HG02798 (cell line): ENCODE data around the gene ABCC3.
"Not testable (repeated sequence)": the region's sequence is repeated elsewhere in the genome, so short reads cannot be mapped to it uniquely, and the experiment has no call there.

Experiments used
- ATAC-seq: cut with Tn5 transposase; IDR thresholded peaks from one replicate; pipeline ENCODE4 v1.9.1; 2021; ENCODE audit warnings: mild to moderate bottlenecking; ENCODE audit not compliant: unreplicated experiment, poor library complexity

ABCC3 gene

DNA sequence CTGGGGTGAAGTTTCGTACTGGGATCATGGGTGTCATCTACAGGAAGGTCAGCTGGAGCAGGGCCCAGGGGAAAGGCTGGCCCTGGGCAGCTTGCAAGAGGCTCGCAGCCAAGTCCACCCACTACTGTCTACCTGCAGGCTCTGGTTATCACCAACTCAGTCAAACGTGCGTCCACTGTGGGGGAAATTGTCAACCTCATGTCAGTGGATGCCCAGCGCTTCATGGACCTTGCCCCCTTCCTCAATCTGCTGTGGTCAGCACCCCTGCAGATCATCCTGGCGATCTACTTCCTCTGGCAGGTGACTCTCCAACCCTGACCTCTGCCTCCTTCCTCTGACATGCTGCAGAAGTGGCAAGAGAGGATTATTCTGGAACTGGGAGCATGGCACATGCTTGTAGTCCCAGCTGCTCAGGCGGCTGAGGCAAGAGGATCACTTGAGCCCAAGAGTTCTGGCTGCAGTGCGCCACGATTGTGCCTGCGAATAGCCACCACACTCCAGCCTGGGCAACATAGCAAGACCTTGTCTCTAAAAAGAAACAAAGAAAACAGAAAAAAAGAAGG is 29.2 kb downstream of the ABCC3 start:
- no peak for ATAC-seq

DNA sequence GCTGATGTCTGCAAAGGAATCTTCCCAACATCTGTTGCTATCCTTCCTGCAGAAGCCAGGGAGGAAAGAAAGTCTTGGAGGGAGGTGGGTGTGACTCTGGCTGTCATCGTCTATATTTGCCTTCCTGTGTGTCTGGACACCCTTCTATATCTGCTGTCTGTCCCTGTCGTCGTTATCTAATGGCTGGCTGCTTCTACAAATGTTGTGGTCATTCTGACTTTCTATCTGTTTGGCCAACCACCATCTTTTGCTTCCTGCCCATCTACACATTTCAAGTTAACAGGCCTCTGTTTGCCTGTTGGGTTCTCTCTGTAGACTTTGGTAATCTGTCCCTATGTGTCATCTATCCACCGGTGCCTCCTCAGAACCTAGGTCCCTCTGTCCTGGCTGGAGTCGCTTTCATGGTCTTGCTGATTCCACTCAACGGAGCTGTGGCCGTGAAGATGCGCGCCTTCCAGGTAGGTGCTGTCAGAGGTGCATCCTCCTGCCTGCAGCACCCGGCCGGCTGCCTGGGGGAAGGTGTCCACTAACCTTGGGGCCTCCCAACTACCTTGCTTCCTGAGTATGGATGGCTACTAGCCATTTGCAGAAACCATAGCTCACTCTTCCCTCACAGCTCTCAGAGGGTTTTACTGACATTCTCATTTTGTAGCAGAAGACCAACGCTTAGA is 30.2 kb downstream of the ABCC3 start:
- no peak for ATAC-seq

DNA sequence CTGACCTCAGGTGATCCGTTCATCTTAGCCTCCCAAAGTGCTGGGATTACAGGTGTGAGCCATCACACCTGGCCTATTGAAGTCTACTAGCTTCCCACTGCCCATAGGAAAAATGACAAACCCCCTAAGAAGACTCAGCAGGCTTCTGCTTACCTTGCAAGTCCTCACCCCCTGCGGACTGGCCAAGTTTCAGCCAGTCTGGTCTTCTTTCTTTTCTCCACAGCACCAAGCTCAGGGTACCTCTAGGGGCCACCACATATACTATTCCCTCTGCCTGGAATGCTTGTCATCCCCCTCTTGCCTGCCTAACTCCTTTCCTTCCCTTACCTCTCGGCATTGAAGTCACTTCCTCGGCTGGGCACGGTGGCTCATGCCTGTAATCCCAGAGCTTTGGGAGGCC is 31.2 kb downstream of the ABCC3 start:
- no peak for ATAC-seq

DNA sequence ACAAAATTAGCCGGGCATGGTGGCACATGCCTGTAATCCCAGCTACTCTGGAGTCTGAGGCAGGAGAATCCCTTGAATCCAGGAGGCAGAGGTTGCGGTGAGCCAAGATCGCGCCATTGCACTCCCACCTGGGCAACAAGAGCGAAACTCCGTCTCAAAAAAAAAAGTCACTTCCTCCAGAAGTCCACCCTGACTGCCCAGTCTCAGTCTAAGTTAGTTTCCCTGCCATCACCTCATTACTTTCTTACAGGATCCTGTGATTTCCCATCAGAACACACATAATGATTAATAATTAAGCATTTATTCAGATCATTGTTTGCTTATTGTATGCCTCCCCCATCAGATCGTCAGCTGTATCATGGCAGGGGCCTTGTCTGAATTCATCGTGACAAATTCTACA is 31.6 kb downstream of the ABCC3 start:
- ATAC-seq = no peak

DNA sequence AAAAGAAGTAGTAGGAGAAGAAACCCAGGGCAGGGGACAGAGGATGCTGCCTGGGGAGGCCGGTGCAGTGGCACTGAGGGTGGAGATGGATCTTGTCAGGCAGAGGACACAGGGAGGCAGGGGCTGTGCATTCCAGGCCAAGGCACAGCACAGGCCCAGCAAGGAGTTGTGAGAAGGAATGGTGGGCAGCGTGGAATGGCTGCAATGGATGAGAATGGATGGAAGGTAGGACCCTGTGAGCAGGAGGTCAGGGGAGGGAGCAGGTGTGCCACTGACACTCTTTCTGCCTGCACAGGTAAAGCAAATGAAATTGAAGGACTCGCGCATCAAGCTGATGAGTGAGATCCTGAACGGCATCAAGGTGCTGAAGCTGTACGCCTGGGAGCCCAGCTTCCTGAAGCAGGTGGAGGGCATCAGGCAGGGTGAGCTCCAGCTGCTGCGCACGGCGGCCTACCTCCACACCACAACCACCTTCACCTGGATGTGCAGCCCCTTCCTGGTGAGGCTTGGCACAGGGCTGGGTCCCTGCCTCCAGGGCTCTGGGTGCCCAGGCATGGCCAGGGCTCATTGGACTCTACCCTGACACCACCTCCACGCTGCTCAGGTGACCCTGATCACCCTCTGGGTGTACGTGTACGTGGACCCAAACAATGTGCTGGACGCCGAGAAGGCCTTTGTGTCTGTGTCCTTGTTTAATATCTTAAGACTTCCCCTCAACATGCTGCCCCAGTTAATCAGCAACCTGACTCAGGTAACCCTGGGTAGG is 32.8 kb downstream of the ABCC3 start:
- no peak for ATAC-seq

DNA sequence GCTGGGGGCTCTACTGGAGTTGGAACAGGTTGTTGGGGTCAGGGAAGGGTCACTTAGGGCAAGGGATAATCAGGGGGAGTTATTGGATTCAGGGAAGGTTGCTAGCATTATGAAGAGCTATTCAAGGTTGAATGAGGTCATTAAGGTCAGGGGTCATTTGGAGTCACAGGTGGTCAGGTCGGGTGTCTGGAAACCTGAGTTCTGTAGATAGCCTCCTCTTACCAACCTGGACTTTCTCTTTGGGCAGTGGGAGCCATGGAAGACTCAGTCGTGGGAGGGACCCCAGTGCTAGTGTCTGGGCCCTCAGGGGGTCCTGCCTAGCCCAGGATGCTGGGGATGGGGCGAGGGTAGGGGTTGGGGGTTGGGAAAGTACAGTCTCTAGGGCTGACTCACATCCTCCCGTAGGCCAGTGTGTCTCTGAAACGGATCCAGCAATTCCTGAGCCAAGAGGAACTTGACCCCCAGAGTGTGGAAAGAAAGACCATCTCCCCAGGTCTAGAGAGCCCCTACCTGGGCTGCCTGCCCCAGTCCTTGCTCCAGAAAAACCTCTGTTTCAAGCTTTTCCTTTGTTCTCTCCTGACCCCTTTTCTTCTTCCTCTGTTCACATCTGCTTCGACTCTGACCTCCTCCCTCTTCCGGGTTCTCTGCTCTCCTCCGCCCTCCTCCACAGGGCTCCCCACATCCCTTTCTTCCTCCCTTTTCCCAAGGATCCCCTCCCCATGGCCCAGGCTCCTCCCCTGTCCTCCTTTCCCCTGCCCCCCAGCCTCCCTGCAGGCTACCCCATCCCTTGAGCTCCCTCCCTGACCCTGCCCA is 33.5 kb downstream of the ABCC3 start:
- no peak for ATAC-seq

DNA sequence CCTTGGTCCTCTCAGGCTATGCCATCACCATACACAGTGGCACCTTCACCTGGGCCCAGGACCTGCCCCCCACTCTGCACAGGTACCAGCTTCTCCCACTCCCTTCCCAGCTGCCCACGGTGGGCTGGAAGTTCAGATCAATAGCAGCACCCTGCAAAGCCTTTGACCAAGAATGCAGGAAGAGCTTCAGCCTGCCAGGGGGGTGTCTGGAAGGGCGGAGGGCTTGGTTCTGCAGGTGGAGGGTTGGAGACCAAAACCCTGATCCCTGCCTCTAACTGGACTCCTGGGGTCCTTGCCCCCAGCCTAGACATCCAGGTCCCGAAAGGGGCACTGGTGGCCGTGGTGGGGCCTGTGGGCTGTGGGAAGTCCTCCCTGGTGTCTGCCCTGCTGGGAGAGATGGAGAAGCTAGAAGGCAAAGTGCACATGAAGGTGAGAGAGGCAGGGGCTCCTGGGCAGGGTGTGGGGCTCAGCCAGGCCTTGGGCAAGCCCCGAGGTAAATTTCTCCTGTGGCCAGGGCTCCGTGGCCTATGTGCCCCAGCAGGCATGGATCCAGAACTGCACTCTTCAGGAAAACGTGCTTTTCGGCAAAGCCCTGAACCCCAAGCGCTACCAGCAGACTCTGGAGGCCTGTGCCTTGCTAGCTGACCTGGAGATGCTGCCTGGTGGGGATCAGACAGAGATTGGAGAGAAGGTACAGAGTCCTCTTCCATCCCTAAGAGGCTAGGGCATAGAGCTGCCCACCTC is 34.3 kb downstream of the ABCC3 start:
- no peak for ATAC-seq

DNA sequence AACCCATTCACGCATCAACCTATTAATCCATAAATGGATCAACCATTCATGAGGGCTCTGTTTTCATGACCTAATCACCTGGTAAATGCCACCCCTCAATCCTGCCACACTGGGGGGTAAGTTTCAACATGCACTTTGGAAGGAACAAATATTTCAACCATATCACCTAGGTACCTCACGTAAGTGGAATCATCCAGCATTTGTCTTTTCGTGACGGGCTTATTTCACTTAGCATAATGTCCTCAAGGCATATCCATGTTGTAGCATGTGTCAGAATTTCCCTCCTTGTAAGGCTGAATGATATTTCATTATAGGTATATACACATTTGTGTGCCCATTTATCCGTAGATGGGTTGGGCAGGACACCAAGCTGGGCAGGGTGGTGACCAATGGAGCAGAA is 37.4 kb downstream of the ABCC3 start:
- no peak for ATAC-seq

DNA sequence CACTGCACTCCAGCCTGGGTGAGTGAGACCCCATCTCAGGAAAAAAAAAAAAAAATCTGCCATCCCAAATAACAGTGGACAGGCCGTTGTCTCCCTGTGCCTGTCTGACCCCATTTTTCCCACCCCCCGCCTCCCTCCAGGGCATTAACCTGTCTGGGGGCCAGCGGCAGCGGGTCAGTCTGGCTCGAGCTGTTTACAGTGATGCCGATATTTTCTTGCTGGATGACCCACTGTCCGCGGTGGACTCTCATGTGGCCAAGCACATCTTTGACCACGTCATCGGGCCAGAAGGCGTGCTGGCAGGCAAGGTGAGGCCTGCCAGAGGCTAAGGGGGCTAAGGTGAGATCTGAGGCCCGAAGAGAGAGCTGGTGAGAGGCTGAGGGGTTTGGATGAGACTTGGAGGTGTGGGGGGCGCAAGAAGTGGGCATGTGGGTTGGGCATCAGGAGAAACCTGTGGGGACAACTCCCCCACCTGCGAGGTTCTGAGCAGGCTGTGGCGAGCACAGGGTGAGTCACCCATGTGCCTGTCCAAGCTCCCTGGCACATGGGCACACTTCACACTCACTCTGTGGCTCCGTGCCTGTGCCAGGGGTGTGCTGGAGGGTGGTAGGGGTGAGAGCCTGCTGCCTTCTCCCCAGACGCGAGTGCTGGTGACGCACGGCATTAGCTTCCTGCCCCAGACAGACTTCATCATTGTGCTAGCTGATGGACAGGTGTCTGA is 38.3 kb downstream of the ABCC3 start:
- no peak for ATAC-seq

DNA sequence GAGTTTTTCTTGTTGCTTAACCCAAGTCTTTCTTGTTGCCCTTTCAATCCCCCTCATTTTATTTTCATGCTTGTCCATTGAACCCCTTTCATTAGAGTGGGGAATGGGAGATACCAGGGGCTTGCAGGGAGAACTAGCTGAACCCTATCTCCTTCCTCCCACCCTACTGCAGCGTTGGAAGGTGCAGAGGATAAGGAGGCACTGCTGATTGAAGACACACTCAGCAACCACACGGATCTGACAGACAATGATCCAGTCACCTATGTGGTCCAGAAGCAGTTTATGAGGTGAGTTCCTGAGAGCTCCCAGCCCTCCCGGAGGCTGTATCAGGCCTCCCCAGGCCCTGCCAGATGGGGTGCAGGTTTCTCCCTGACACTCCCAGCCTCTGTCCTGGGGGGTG is 40.5 kb downstream of the ABCC3 start:
- no peak for ATAC-seq

DNA sequence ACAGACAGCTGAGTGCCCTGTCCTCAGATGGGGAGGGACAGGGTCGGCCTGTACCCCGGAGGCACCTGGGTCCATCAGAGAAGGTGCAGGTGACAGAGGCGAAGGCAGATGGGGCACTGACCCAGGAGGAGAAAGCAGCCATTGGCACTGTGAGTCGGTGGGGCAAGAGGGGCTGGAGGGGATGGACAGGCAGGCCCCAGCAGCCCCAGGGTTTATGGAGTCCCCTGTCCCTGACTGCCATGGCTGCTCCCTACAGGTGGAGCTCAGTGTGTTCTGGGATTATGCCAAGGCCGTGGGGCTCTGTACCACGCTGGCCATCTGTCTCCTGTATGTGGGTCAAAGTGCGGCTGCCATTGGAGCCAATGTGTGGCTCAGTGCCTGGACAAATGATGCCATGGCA is 40.9 kb downstream of the ABCC3 start:
- ATAC-seq = no peak

DNA sequence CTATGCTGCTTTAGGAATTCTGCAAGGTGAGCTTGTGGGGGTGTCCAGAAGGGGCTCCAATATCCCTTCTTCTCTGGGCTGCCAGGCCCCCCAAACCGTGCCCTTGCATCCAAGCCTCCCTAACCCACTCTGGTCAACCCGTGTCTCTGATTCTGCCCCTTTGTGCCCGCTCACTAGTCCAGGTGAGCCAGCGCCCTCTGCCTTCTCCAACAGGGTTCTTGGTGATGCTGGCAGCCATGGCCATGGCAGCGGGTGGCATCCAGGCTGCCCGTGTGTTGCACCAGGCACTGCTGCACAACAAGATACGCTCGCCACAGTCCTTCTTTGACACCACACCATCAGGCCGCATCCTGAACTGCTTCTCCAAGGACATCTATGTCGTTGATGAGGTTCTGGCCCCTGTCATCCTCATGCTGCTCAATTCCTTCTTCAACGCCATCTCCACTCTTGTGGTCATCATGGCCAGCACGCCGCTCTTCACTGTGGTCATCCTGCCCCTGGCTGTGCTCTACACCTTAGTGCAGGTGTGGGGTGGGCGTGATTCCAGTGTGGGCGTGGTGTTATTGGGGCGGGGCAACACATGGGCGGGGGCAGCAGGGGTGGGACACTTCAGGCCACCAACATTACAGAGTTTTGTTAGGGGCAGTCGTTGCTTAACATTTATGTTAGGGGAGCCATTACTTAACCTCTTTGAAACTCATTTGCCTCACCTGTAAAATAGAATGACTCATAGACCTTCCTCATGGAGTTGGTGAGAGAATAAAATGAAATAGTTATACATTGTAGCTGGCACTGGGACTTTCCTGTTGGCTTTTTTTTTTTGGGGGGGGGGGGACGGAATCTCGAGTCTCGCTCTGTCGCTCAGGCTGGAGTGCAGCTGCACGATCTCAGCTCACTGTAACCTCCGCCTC is 41.6 kb downstream of the ABCC3 start:
- no peak for ATAC-seq

DNA sequence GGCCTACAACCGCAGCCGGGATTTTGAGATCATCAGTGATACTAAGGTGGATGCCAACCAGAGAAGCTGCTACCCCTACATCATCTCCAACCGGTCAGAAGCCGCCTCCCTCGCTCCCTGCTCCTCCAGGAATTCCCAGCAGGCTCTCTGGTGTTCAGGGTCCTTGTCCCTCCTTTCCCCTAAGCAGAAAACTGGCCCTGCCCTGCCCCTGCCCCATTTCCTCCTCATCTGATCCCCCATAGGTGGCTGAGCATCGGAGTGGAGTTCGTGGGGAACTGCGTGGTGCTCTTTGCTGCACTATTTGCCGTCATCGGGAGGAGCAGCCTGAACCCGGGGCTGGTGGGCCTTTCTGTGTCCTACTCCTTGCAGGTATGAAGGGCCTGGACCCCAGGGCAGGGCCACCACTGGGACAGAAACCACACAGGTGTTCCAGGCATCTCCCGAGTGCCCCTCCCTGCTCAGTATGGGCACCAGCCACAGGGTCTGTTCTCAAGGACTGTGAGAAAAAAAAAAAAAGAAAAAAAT is 43.2 kb downstream of the ABCC3 start:
- no peak for ATAC-seq

DNA sequence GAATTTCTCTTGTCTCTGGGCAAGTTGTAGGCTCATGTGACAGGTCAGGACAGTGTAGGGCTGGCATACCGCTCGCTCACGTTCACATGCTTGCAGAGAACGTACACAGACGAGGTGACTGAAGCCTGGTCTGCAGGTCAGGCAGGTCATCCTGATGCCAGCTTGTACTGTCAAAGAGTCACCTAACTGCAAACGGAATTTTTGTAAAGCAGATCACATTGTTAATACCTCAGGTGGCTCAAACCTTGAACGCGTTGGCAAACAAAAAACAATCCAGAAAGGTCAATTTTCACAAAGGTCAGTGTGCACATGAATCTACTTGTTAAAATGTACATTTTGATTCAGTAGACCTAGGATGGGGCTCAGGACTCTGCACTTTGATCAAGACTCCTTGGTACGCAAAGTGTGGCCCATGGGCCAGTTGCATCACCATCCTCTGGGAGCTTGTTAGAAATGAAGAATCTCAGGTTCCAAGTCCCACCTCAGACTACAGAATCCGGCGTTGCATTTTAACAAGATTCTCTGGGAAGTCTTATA is 44.4 kb downstream of the ABCC3 start:
- ATAC-seq = no peak

DNA sequence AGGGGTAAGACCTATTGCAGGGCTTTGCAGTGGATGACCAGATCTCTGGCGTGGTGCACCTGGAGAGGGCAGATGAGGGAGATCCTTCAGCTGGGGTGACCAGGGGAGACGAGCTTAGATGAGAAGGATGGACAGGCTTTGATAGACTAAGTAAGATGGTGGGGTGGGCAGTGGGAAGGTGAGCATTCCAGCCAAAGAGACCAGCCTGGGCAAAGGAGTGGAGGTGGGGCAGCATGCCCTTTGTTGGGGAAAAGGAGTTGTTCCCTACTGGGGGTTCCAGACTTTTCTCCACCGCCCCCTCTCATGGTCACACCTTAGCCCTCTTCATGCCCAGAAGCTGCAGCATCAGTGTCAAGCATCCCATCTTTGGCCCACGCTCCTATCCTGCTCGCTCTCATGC is 45.4 kb downstream of the ABCC3 start:
- no peak for ATAC-seq

DNA sequence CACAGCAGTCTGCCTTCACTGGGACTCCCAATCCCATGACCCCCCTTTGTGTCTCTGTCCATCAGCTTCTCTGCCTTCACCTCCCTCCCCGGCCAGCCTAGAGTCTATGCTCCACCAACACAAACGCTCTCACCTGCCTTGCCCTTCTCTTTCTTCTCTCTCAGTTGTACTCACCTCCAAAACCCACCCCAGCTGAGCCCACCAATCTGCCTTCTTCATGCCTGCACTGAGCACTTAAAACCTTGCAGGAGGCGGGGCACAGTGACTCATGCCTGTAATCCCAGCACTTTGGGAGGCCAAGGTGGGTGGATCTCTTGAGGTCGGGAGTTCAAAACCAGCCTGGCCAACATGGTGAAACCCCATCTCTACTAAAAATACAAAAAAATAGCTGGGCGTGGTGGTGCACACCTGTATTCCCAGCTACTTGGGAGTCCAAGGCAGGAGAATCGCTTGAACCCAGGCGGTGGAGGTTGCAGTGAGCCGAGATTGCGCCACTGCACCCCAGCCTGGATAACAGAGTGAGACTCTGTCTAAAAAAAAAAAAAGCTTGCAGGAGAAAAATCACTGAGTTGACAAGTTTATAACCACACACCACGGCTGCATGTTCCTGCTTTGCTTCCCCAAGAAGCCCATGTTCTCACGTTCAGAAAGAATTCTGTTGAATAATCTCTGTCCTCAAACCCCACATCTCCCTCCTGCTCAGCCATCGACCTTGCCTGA is 46.0 kb downstream of the ABCC3 start:
- not testable (repeated sequence) for ATAC-seq
